K562 (cell line): ENCODE measurements around the gene SLC17A8. TPM values are rescaled to one million over a fixed set of nuclear protein-coding genes. Genes with fewer than 3 reads are reported as not detected.

Source experiments
- ATAC-seq: fragments of 200-7000 bp; cut with Tn5 transposase; 3 replicates; pipeline ENCODE4 v1.9.1; 2020; ENCODE audit warnings: moderate library complexity
- BruUV-seq: library from RNA; stranded (reverse); fragments of 400-500 nt; replicated peaks from 2 replicates; lab custom pipeline; 2021; lab: Mats Ljungman, UMichigan
- CTCF ChIA-PET: fragments of 300-600 bp; formaldehyde crosslinking; extraction: SDS; loops from one replicate; lab custom pipeline; 2021; ENCODE audit warnings: low intra/inter-chr PET ratio; lab: Yijun Ruan, JAX
- POLR2A ChIA-PET: fragments of 300-600, 350-650 bp; sonication (Branson Sonifier 250); formaldehyde crosslinking; extraction: SDS; loops from one replicate; lab custom pipeline; 2021; ENCODE audit warnings: antibody characterized with exemption, inconsistent platforms; lab: Yijun Ruan, JAX
- DNase-seq, 4 experiments: peaks; one replicate each; pipeline versions ENCODE4 v3.0.0 to v3.0.0-alpha.2; 2011 to 2018; ENCODE audit warnings: low spot score in 3 of 4, mixed read lengths in 3 of 4; ENCODE audit errors: extremely low read depth in 1 of 4
- FAIRE-seq: peaks from 2 replicates; lab custom pipeline; 2011; peaks lifted over from hg19 to GRCh38; lab: Jason Lieb, UNC
- H2AFZ ChIP-seq: 2 replicates; pipeline ENCODE4 v1.6.0; 2011; ENCODE audit warnings: low read depth, low read length, control low read depth, inconsistent platforms
- H3K27ac ChIP-seq: fragments of 200-600 bp; 3 replicates; pipeline ENCODE4 v1.8.0; 2011; ENCODE audit warnings: low read depth, mild to moderate bottlenecking, control low read depth, inconsistent platforms, low read length, moderate library complexity, mixed read lengths; ENCODE audit errors: extremely low read depth
- H3K27me3 ChIP-seq, 2 experiments: fragments of 300-600 bp in 1 of 2; 2 replicates in 1 of 2; 3 replicates in 1 of 2; pipeline versions ENCODE4 v1.6.0 to v1.8.0; 2011; ENCODE audit warnings: inconsistent platforms in 2 of 2, low read length in 2 of 2, mild to moderate bottlenecking in 1 of 2, mixed read lengths in 1 of 2, moderate library complexity in 1 of 2; ENCODE audit not compliant: control insufficient read depth in 2 of 2, insufficient read depth in 2 of 2
- H3K36me3 ChIP-seq: fragments of 300-600 bp; 3 replicates; pipeline ENCODE4 v1.8.0; 2011; ENCODE audit warnings: mild to moderate bottlenecking, low read length, inconsistent platforms; ENCODE audit not compliant: control insufficient read depth, insufficient read depth
- H3K4me1 ChIP-seq, 2 experiments: fragments of 200-600 bp in 1 of 2; replicated peaks in 1 of 2; 2 replicates in 1 of 2; 3 replicates in 1 of 2; pipeline versions ENCODE4 v1.5.1 to v1.8.0; 2011; ENCODE audit warnings: inconsistent platforms in 2 of 2, low read length in 2 of 2, mild to moderate bottlenecking in 1 of 2, mixed read lengths in 1 of 2, moderate library complexity in 1 of 2; ENCODE audit not compliant: control insufficient read depth in 2 of 2, insufficient read depth in 2 of 2
- H3K4me2 ChIP-seq: 2 replicates; pipeline ENCODE4 v1.6.1; 2011; ENCODE audit warnings: low read length, control low read depth, inconsistent platforms, mixed read lengths; ENCODE audit not compliant: insufficient read depth
- H3K4me3 ChIP-seq: fragments of 200-600 bp; sonication (generic), shearing (Covaris generic); 2 replicates; pipeline ENCODE4 v1.5.1; 2016; ENCODE audit warnings: control low read depth, inconsistent platforms
- H3K79me2 ChIP-seq: fragments of 200-600 bp; 3 replicates; pipeline ENCODE4 v1.8.0; 2011; ENCODE audit warnings: low read length, inconsistent platforms; ENCODE audit not compliant: control insufficient read depth, insufficient read depth
- H3K9ac ChIP-seq, 2 experiments: 2 replicates each; pipeline versions ENCODE4 v1.6.0 to v1.6.1; 2011; ENCODE audit warnings: low read depth in 2 of 2, low read length in 2 of 2, control low read depth in 1 of 2, inconsistent platforms in 1 of 2, mild to moderate bottlenecking in 1 of 2, mixed read lengths in 1 of 2; ENCODE audit not compliant: insufficient read depth in 1 of 2
- H3K9me1 ChIP-seq: one replicate; pipeline ENCODE4 v1.6.0; 2011; ENCODE audit warnings: inconsistent platforms, mild to moderate bottlenecking, low read length, moderate library complexity; ENCODE audit not compliant: control insufficient read depth, insufficient read depth
- H3K9me3 ChIP-seq: replicated peaks from 2 replicates; pipeline ENCODE4 v1.5.1; 2011; ENCODE audit warnings: low read depth, low read length, inconsistent platforms; ENCODE audit not compliant: control insufficient read depth, insufficient read depth
- H4K20me1 ChIP-seq: replicated peaks from 2 replicates; pipeline ENCODE4 v1.6.1; 2011; ENCODE audit warnings: low read length, inconsistent platforms, mixed read lengths; ENCODE audit not compliant: control insufficient read depth, insufficient read depth
- ARID4B ChIP-seq: sonication (generic); formaldehyde crosslinking; IDR thresholded peaks from 2 replicates; pipeline ENCODE4 v1.8.0; 2022; ENCODE audit warnings: mild to moderate bottlenecking, missing genetic modification reagents
- CUX1 ChIP-seq: fragments of 200-800 bp; sonication (Bioruptor generic); IDR thresholded peaks from 2 replicates; pipeline ENCODE4 v1.6.1; 2016; ENCODE audit warnings: missing genetic modification characterization, missing compliant biosample characterization
- EWSR1 ChIP-seq: fragments of 450-650 bp; IDR thresholded peaks from 2 replicates; pipeline ENCODE4 v1.6.1; 2018; ENCODE audit warnings: borderline replicate concordance, mild to moderate bottlenecking, low read depth, moderate library complexity; ENCODE audit not compliant: partially characterized antibody
- FOXP1 ChIP-seq: sonication (generic); formaldehyde crosslinking; IDR thresholded peaks from 2 replicates; pipeline ENCODE4 v1.8.0; 2022; ENCODE audit warnings: mild to moderate bottlenecking, missing genetic modification reagents
- HMGXB4 ChIP-seq: sonication (generic); formaldehyde crosslinking; IDR thresholded peaks from 2 replicates; pipeline ENCODE4 v1.8.1; 2023; ENCODE audit warnings: mild to moderate bottlenecking, missing genetic modification reagents
- MLLT1 ChIP-seq, 2 experiments: fragments of 450-650 bp; IDR thresholded peaks; 2 replicates each; pipeline ENCODE4 v1.6.1; 2016
- NCOA1 ChIP-seq: fragments of 450-650 bp; IDR thresholded peaks from 2 replicates; pipeline ENCODE4 v1.6.1; 2016; ENCODE audit warnings: low read depth
- ZFP36 ChIP-seq: fragments of 150-350 bp; IDR thresholded peaks from 2 replicates; pipeline ENCODE4 v1.6.1; 2018; ENCODE audit warnings: low read length, low read depth; ENCODE audit not compliant: partially characterized antibody
- ZNF79 ChIP-seq: fragments of 250-450 bp; sonication (Bioruptor Pico); IDR thresholded peaks from 2 replicates; pipeline ENCODE4 v1.4.0; 2020; ENCODE audit warnings: low read depth, mild to moderate bottlenecking, moderate library complexity
- WGBS: fragments of 100-300 bp; shearing (Covaris generic); methylation state at CpG from one replicate; pipeline ENCODE4 v1.1.6; 2016; ENCODE audit warnings: low coverage, mixed read lengths; ENCODE audit not compliant: insufficient coverage; ENCODE audit errors: missing lambda C conversion rate; 5-methylcytosine and 5-hydroxymethylcytosine counted together
- in situ Hi-C: fragments of 300-500 bp; cut with MboI; formaldehyde crosslinking; loops from 4 replicates; pipeline ENCODE4 v1.15.0; 2018; ENCODE audit warnings: inconsistent platforms, mixed read lengths
- intact Hi-C: fragments of 100-400 bp; cut with micrococcal nuclease; formaldehyde crosslinking; loops from 2 replicates; pipeline ENCODE4 v1.14.2; 2022
- polyA plus RNA-seq, 8 experiments: library from polyadenylated mRNA; depleted of rRNA in 4 of 8; stranded (reverse) in 5 of 8; unstranded in 3 of 8; fragments of >200 nt; fragmentation: Nextera tagmentation in 2 of 8; fragmentation: Illumina TruSeq in 1 of 8; extraction: Ambion mirVana in 2 of 8; extraction: Trizol in 1 of 8; gene quantifications; 2 replicates each; pipeline versions ENCODE4 v1.2.1 to v1.2.3, GENCODE V29; 2011 to 2014; ENCODE audit warnings: inconsistent platforms in 1 of 8, missing spikeins in 1 of 8
- total RNA-seq, 7 experiments: library from RNA; depleted of rRNA in 6 of 7; stranded (reverse); fragments of >200 nt in 6 of 7; fragmentation: Illumina TruSeq in 2 of 7; extraction: Trizol in 2 of 7; gene quantifications; 2 replicates each; pipeline versions ENCODE4 v1.2.1 to v1.2.3, GENCODE V29; 2011 to 2021; ENCODE audit warnings: low replicate concordance in 1 of 7

Gene SLC17A8
- total and polyA plus RNA-seq, 9 of the 15 experiments (the other 6 are each of a cell fraction or from before 2014, with no cell fraction given) = 0.03 TPM; not detected in 8

- ChIA-PET POLR2A (no interaction called here), CTCF (no interaction called here)
- 0% methylated on average over 6 of the region's 6 CpGs for WGBS
- Histone ChIP-seq H3K9me3 (no peaks in the 10 kb centered on the region), H3K27ac (no peak overlapping the region), H3K27me3 (peaks cover 0 to 8% of the 10 kb centered on the region in 2 experiments; a peak in 3 of 5 replicates), H3K79me2 (no peaks in the 10 kb centered on the region), H3K9ac (no peak overlapping the region), H3K36me3 (no peaks in the 10 kb centered on the region), H2AFZ (no peak overlapping the region), H3K4me2 (no peak overlapping the region), H3K9me1 (no peaks in the 10 kb centered on the region), H3K4me1 (no peaks in the 10 kb centered on the region), H4K20me1 (no peaks in the 10 kb centered on the region), H3K4me3 (no peak overlapping the region)
- DNase-seq (no peak), ATAC-seq (no peak), FAIRE-seq (no peak)
- no TSS peak for BruUV-seq
- in situ Hi-C loops = no loop called here
- intact Hi-C loops = no loop called here
- no peak for TF ChIP-seq FOXP1 (CRISPR knock-in tag)
- no peak for TF ChIP-seq NCOA1
- TF ChIP-seq ZNF79 = no peak
- TF ChIP-seq ZFP36 = no peak
- TF ChIP-seq EWSR1 = no peak
- TF ChIP-seq MLLT1 (IDR thresholded peaks at IDR 0.05) = no peak
- no peak for TF ChIP-seq HMGXB4 (CRISPR knock-in tag)
- TF ChIP-seq ARID4B (CRISPR knock-in tag) = no peak
- TF ChIP-seq CUX1 = no peak
These were observed 25.5 kb downstream of the SLC17A8 start for GRCh38 chr12:100382338-100382737.
